GM23338 (cell line): ENCODE data around the gene CMC4.

Experiments used
- EZH2 ChIP-seq: fragments of 200-600 bp; sonication (generic); IDR thresholded peaks from one replicate; pipeline ENCODE4 v1.8.0; 2017; ENCODE audit warnings: antibody characterized with exemption, mild to moderate bottlenecking, low read depth; ENCODE audit not compliant: unreplicated experiment
- POLR2AphosphoS5 ChIP-seq: IDR thresholded peaks from 2 replicates; pipeline ENCODE4 v1.6.1; 2016; ENCODE audit warnings: antibody characterized with exemption, low read depth
- TF ChIP-seq, protein P1 (sequence below), 2 experiments: fragments of 200-600 bp in 1 of 2; sonication (generic) in 1 of 2; conservative IDR thresholded peaks; 2 replicates each; pipeline versions ENCODE4 v1.5.1 to v1.6.1; 2016 to 2017; ENCODE audit warnings: antibody characterized with exemption in 2 of 2, low read depth in 2 of 2, mild to moderate bottlenecking in 2 of 2, moderate library complexity in 1 of 2
- TF ChIP-seq, protein P2 (sequence below): IDR thresholded peaks from one replicate; pipeline ENCODE4 v1.6.1; 2018; ENCODE audit warnings: antibody characterized with exemption; ENCODE audit not compliant: unreplicated experiment

DNA sequence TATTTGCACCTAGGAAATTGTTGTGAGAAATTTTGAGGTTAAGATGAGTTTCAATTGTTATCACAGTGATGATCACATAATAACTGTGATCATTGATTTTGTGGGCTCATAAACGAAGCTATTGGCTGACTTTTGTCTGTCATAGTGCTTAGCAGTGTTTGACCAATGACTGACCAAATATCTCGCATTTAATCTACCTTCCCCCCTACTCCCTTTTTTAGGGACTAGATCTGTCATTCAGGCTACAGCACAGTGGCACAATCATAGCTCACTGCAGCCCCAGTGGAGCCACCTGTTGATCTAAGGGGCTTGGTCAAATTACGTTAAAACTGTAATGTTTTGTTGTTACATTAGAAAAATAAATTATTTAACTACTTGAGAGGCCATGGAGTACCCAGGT is 42.8 kb downstream of the CMC4 start:
- TF ChIP-seq, protein P1, sequence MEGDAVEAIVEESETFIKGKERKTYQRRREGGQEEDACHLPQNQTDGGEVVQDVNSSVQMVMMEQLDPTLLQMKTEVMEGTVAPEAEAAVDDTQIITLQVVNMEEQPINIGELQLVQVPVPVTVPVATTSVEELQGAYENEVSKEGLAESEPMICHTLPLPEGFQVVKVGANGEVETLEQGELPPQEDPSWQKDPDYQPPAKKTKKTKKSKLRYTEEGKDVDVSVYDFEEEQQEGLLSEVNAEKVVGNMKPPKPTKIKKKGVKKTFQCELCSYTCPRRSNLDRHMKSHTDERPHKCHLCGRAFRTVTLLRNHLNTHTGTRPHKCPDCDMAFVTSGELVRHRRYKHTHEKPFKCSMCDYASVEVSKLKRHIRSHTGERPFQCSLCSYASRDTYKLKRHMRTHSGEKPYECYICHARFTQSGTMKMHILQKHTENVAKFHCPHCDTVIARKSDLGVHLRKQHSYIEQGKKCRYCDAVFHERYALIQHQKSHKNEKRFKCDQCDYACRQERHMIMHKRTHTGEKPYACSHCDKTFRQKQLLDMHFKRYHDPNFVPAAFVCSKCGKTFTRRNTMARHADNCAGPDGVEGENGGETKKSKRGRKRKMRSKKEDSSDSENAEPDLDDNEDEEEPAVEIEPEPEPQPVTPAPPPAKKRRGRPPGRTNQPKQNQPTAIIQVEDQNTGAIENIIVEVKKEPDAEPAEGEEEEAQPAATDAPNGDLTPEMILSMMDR (conservative IDR thresholded peaks at IDR 0.05; ENCODE audit: low read depth in 2 of 2) = no peak; a peak in 1 of 4 replicates
- TF ChIP-seq EZH2 = no peak
- TF ChIP-seq POLR2AphosphoS5 = no peak
- TF ChIP-seq, protein P2, sequence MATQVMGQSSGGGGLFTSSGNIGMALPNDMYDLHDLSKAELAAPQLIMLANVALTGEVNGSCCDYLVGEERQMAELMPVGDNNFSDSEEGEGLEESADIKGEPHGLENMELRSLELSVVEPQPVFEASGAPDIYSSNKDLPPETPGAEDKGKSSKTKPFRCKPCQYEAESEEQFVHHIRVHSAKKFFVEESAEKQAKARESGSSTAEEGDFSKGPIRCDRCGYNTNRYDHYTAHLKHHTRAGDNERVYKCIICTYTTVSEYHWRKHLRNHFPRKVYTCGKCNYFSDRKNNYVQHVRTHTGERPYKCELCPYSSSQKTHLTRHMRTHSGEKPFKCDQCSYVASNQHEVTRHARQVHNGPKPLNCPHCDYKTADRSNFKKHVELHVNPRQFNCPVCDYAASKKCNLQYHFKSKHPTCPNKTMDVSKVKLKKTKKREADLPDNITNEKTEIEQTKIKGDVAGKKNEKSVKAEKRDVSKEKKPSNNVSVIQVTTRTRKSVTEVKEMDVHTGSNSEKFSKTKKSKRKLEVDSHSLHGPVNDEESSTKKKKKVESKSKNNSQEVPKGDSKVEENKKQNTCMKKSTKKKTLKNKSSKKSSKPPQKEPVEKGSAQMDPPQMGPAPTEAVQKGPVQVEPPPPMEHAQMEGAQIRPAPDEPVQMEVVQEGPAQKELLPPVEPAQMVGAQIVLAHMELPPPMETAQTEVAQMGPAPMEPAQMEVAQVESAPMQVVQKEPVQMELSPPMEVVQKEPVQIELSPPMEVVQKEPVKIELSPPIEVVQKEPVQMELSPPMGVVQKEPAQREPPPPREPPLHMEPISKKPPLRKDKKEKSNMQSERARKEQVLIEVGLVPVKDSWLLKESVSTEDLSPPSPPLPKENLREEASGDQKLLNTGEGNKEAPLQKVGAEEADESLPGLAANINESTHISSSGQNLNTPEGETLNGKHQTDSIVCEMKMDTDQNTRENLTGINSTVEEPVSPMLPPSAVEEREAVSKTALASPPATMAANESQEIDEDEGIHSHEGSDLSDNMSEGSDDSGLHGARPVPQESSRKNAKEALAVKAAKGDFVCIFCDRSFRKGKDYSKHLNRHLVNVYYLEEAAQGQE = no peak
